ENCODE measurements around the gene CNOT1.

- TF ChIP-seq, protein P1, sequence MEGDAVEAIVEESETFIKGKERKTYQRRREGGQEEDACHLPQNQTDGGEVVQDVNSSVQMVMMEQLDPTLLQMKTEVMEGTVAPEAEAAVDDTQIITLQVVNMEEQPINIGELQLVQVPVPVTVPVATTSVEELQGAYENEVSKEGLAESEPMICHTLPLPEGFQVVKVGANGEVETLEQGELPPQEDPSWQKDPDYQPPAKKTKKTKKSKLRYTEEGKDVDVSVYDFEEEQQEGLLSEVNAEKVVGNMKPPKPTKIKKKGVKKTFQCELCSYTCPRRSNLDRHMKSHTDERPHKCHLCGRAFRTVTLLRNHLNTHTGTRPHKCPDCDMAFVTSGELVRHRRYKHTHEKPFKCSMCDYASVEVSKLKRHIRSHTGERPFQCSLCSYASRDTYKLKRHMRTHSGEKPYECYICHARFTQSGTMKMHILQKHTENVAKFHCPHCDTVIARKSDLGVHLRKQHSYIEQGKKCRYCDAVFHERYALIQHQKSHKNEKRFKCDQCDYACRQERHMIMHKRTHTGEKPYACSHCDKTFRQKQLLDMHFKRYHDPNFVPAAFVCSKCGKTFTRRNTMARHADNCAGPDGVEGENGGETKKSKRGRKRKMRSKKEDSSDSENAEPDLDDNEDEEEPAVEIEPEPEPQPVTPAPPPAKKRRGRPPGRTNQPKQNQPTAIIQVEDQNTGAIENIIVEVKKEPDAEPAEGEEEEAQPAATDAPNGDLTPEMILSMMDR (conservative IDR thresholded peaks at IDR 0.05; ENCODE audit: low read depth, low read length): no peak
- TF ChIP-seq EZH2phosphoT487 (IDR thresholded peaks at IDR 0.05; ENCODE audit: borderline replicate concordance, low read length): no peak
- TF ChIP-seq EZH2 (IDR thresholded peaks at IDR 0.05; ENCODE audit: low read length, unreplicated experiment): no peak
Observed at GRCh38 chr16:58476791-58477190, 152.8 kb downstream of the CNOT1 start.
